Upper lobe of left lung (tissue), 4 donors: ENCODE measurements around the gene GATAD2A.

Experiments used
- CTCF ChIP-seq, 6 experiments: fragments of 450-650 bp in 4 of 6; fragments of 200-600 bp in 2 of 6; sonication (generic) in 2 of 6; IDR thresholded peaks; one replicate each; pipeline ENCODE4 v1.5.1; 2016 to 2019; ENCODE audit warnings: antibody characterized with exemption in 6 of 6
- EP300 ChIP-seq, 4 donors: sonication (generic); formaldehyde crosslinking; IDR thresholded peaks; one replicate each; pipeline ENCODE4 v1.5.1; 2017; ENCODE audit warnings: antibody characterized with exemption in 4 of 4, control low read depth in 2 of 4
- POLR2A ChIP-seq, 4 donors: fragments of 450-650 bp; IDR thresholded peaks; one replicate each; pipeline ENCODE4 v1.5.1; 2016 to 2017; ENCODE audit warnings: antibody characterized with exemption in 4 of 4, mild to moderate bottlenecking in 2 of 4
- POLR2AphosphoS5 ChIP-seq, 2 donors: sonication (generic); formaldehyde crosslinking; IDR thresholded peaks; one replicate each; pipeline ENCODE4 v1.5.1; 2017; ENCODE audit warnings: antibody characterized with exemption in 2 of 2

GRCh38 chr19:19477705-19478383 is 72.4 kb downstream of the GATAD2A start:
- TF ChIP-seq POLR2AphosphoS5 (IDR thresholded peaks at IDR 0.05): no peak
- TF ChIP-seq CTCF (IDR thresholded peaks at IDR 0.05): no peak
- no peak for TF ChIP-seq POLR2A (IDR thresholded peaks at IDR 0.05)
- TF ChIP-seq EP300 (IDR thresholded peaks at IDR 0.05): no peak
